K562 (cell line): Measurements from ENCODE around the gene TMEM222. TPM values are rescaled to one million over a fixed set of nuclear protein-coding genes. Genes with fewer than 3 reads are reported as not detected.
A peak's percentile ranks its signal among the peaks of the same experiment; 100 is the strongest.

Experiments used
- ATAC-seq: fragments of 200-7000 bp; cut with Tn5 transposase; 3 replicates; pipeline ENCODE4 v1.9.1; 2020; ENCODE audit warnings: moderate library complexity
- BruUV-seq: library from RNA; stranded (reverse); fragments of 400-500 nt; replicated peaks from 2 replicates; lab custom pipeline; 2021; lab: Mats Ljungman, UMichigan
- CTCF ChIA-PET: fragments of 300-600 bp; formaldehyde crosslinking; extraction: SDS; loops from one replicate; lab custom pipeline; 2021; ENCODE audit warnings: low intra/inter-chr PET ratio; lab: Yijun Ruan, JAX
- POLR2A ChIA-PET: fragments of 300-600, 350-650 bp; sonication (Branson Sonifier 250); formaldehyde crosslinking; extraction: SDS; loops from one replicate; lab custom pipeline; 2021; ENCODE audit warnings: antibody characterized with exemption, inconsistent platforms; lab: Yijun Ruan, JAX
- DNase-seq, 4 experiments: peaks; one replicate each; pipeline versions ENCODE4 v3.0.0 to v3.0.0-alpha.2; 2011 to 2018; ENCODE audit warnings: low spot score in 3 of 4, mixed read lengths in 3 of 4; ENCODE audit errors: extremely low read depth in 1 of 4
- FAIRE-seq: peaks from 2 replicates; lab custom pipeline; 2011; peaks lifted over from hg19 to GRCh38; lab: Jason Lieb, UNC
- H2AFZ ChIP-seq: 2 replicates; pipeline ENCODE4 v1.6.0; 2011; ENCODE audit warnings: low read depth, low read length, control low read depth, inconsistent platforms
- H3K27ac ChIP-seq: fragments of 200-600 bp; 3 replicates; pipeline ENCODE4 v1.8.0; 2011; ENCODE audit warnings: low read depth, mild to moderate bottlenecking, control low read depth, inconsistent platforms, low read length, moderate library complexity, mixed read lengths; ENCODE audit errors: extremely low read depth
- H3K27me3 ChIP-seq, 2 experiments: fragments of 300-600 bp in 1 of 2; 2 replicates in 1 of 2; 3 replicates in 1 of 2; pipeline versions ENCODE4 v1.6.0 to v1.8.0; 2011; ENCODE audit warnings: inconsistent platforms in 2 of 2, low read length in 2 of 2, mild to moderate bottlenecking in 1 of 2, mixed read lengths in 1 of 2, moderate library complexity in 1 of 2; ENCODE audit not compliant: control insufficient read depth in 2 of 2, insufficient read depth in 2 of 2
- H3K36me3 ChIP-seq: fragments of 300-600 bp; 3 replicates; pipeline ENCODE4 v1.8.0; 2011; ENCODE audit warnings: mild to moderate bottlenecking, low read length, inconsistent platforms; ENCODE audit not compliant: control insufficient read depth, insufficient read depth
- H3K4me1 ChIP-seq, 2 experiments: fragments of 200-600 bp in 1 of 2; replicated peaks in 1 of 2; 2 replicates in 1 of 2; 3 replicates in 1 of 2; pipeline versions ENCODE4 v1.5.1 to v1.8.0; 2011; ENCODE audit warnings: inconsistent platforms in 2 of 2, low read length in 2 of 2, mild to moderate bottlenecking in 1 of 2, mixed read lengths in 1 of 2, moderate library complexity in 1 of 2; ENCODE audit not compliant: control insufficient read depth in 2 of 2, insufficient read depth in 2 of 2
- H3K4me2 ChIP-seq: 2 replicates; pipeline ENCODE4 v1.6.1; 2011; ENCODE audit warnings: low read length, control low read depth, inconsistent platforms, mixed read lengths; ENCODE audit not compliant: insufficient read depth
- H3K4me3 ChIP-seq: fragments of 200-600 bp; sonication (generic), shearing (Covaris generic); 2 replicates; pipeline ENCODE4 v1.5.1; 2016; ENCODE audit warnings: control low read depth, inconsistent platforms
- H3K79me2 ChIP-seq: fragments of 200-600 bp; 3 replicates; pipeline ENCODE4 v1.8.0; 2011; ENCODE audit warnings: low read length, inconsistent platforms; ENCODE audit not compliant: control insufficient read depth, insufficient read depth
- H3K9ac ChIP-seq, 2 experiments: 2 replicates each; pipeline versions ENCODE4 v1.6.0 to v1.6.1; 2011; ENCODE audit warnings: low read depth in 2 of 2, low read length in 2 of 2, control low read depth in 1 of 2, inconsistent platforms in 1 of 2, mild to moderate bottlenecking in 1 of 2, mixed read lengths in 1 of 2; ENCODE audit not compliant: insufficient read depth in 1 of 2
- H3K9me1 ChIP-seq: one replicate; pipeline ENCODE4 v1.6.0; 2011; ENCODE audit warnings: inconsistent platforms, mild to moderate bottlenecking, low read length, moderate library complexity; ENCODE audit not compliant: control insufficient read depth, insufficient read depth
- H3K9me3 ChIP-seq: replicated peaks from 2 replicates; pipeline ENCODE4 v1.5.1; 2011; ENCODE audit warnings: low read depth, low read length, inconsistent platforms; ENCODE audit not compliant: control insufficient read depth, insufficient read depth
- H4K20me1 ChIP-seq: replicated peaks from 2 replicates; pipeline ENCODE4 v1.6.1; 2011; ENCODE audit warnings: low read length, inconsistent platforms, mixed read lengths; ENCODE audit not compliant: control insufficient read depth, insufficient read depth
- EHMT2 ChIP-seq: fragments of 450-650 bp; IDR thresholded peaks from 2 replicates; pipeline ENCODE4 v1.6.1; 2018; ENCODE audit warnings: antibody characterized with exemption
- REST ChIP-seq, 2 experiments: fragments of 450-650 bp; formaldehyde crosslinking in 1 of 2; IDR thresholded peaks; 2 replicates each; pipeline versions ENCODE4 v1.4.0 to v1.6.1; 2014 to 2020; ENCODE audit warnings: mild to moderate bottlenecking in 2 of 2, borderline replicate concordance in 1 of 2, low read depth in 1 of 2
- WGBS: fragments of 100-300 bp; shearing (Covaris generic); methylation state at CpG from one replicate; pipeline ENCODE4 v1.1.6; 2016; ENCODE audit warnings: low coverage, mixed read lengths; ENCODE audit not compliant: insufficient coverage; ENCODE audit errors: missing lambda C conversion rate; 5-methylcytosine and 5-hydroxymethylcytosine counted together
- in situ Hi-C: fragments of 300-500 bp; cut with MboI; formaldehyde crosslinking; loops from 4 replicates; pipeline ENCODE4 v1.15.0; 2018; ENCODE audit warnings: inconsistent platforms, mixed read lengths
- intact Hi-C: fragments of 100-400 bp; cut with micrococcal nuclease; formaldehyde crosslinking; loops from 2 replicates; pipeline ENCODE4 v1.14.2; 2022
- polyA plus RNA-seq, 8 experiments: library from polyadenylated mRNA; depleted of rRNA in 4 of 8; stranded (reverse) in 5 of 8; unstranded in 3 of 8; fragments of >200 nt; fragmentation: Nextera tagmentation in 2 of 8; fragmentation: Illumina TruSeq in 1 of 8; extraction: Ambion mirVana in 2 of 8; extraction: Trizol in 1 of 8; gene quantifications; 2 replicates each; pipeline versions ENCODE4 v1.2.1 to v1.2.3, GENCODE V29; 2011 to 2014; ENCODE audit warnings: inconsistent platforms in 1 of 8, missing spikeins in 1 of 8
- total RNA-seq, 7 experiments: library from RNA; depleted of rRNA in 6 of 7; stranded (reverse); fragments of >200 nt in 6 of 7; fragmentation: Illumina TruSeq in 2 of 7; extraction: Trizol in 2 of 7; gene quantifications; 2 replicates each; pipeline versions ENCODE4 v1.2.1 to v1.2.3, GENCODE V29; 2011 to 2021; ENCODE audit warnings: low replicate concordance in 1 of 7

Gene TMEM222
- total and polyA plus RNA-seq, 9 of the 15 experiments (the other 6 are each of a cell fraction or from before 2014, with no cell fraction given): 6.9 to 48.0 (median 32.8) TPM

GRCh38 chr1:27314169-27314568, 7.8 kb upstream of the TMEM222 start:
- CTCF ChIA-PET: no interaction called here
- Histone ChIP-seq H3K27me3 (no peaks in the 10 kb centered on the region), H3K4me3 (no peak overlapping the region), H3K9ac (no peak overlapping the region), H3K4me1 (peaks cover 0 to 5% of the 10 kb centered on the region in 2 experiments; a peak in 2 of 5 replicates), H2AFZ (no peak overlapping the region), H3K9me3 (no peaks in the 10 kb centered on the region), H3K9me1 (no peaks in the 10 kb centered on the region), H3K4me2 (no peak overlapping the region), H4K20me1 (no peaks in the 10 kb centered on the region), H3K79me2 (no peaks in the 10 kb centered on the region), H3K36me3 (no peaks in the 10 kb centered on the region), H3K27ac (no peak overlapping the region)
- intact Hi-C loops (no loop called here), in situ Hi-C loops (no loop called here)
- 26% methylated on average over 3 of the region's 3 CpGs for whole genome bisulfite sequencing
- no peak for DNase-seq
- BruUV-seq: no TSS peak
- POLR2A ChIA-PET: interaction anchor here (1.2 to 1.6 kb wide), 2 partner anchors 26 to 48 kb away, joined by 3 to 5 read pairs; no protein-coding TSS in a partner anchor
- FAIRE-seq: no peak
- ATAC-seq: peak; percentile 33; the same call in 2 of the 3 replicates
- 0 out of 2 replicates have a peak, but pooled peaks have one; percentile 16 for TF ChIP-seq REST (IDR thresholded peaks at IDR 0.05; ENCODE audit: borderline replicate concordance)
- TF ChIP-seq REST (CRISPR knock-in tag; IDR thresholded peaks at IDR 0.05; ENCODE audit: low read depth): no peak
- no peak for TF ChIP-seq EHMT2
